Fibroblast of pulmonary artery (primary cell): ENCODE measurements around the gene XCL2.
"Not testable (repeated sequence)": the region's sequence is repeated elsewhere in the genome, so short reads cannot be mapped to it uniquely, and the experiment has no call there.

Source experiments
- DNase-seq: peaks from one replicate; pipeline ENCODE4 v3.0.0-alpha.2; 2010; ENCODE audit warnings: low read depth
- H3K4me3 ChIP-seq: replicated peaks from 2 replicates; pipeline ENCODE4 v1.5.1; 2011; ENCODE audit warnings: low read depth, mild to moderate bottlenecking, control low read depth, low read length, moderate library complexity
- CTCF ChIP-seq: IDR thresholded peaks from 2 replicates; pipeline ENCODE4 v1.5.1; 2011; ENCODE audit warnings: mild to moderate bottlenecking, control low read depth, low read length, inconsistent platforms; ENCODE audit errors: missing control alignments

XCL2 gene

GRCh38 chr1:168543840-168544498, at the start of gene XCL2:
Gene XCL2 (minus strand): TSS chr1:168543997. CDS start chr1:168543964, 33 bp downstream.
- DNase-seq, H3K4me3 ChIP-seq: not testable (repeated sequence)

- no peak overlapping the region for H3K4me3 ChIP-seq
- TF ChIP-seq CTCF, result no peak
- DNase-seq, result no peak
These were observed 47.9 kb upstream of the XCL2 start for GRCh38 chr1:168591641-168592250.

GRCh38 chr1:168591066-168591465, 47.3 kb upstream of the XCL2 start:
- no peak for DNase-seq
- H3K4me3 ChIP-seq, result no peak overlapping the region
- TF ChIP-seq CTCF, result no peak

DNA sequence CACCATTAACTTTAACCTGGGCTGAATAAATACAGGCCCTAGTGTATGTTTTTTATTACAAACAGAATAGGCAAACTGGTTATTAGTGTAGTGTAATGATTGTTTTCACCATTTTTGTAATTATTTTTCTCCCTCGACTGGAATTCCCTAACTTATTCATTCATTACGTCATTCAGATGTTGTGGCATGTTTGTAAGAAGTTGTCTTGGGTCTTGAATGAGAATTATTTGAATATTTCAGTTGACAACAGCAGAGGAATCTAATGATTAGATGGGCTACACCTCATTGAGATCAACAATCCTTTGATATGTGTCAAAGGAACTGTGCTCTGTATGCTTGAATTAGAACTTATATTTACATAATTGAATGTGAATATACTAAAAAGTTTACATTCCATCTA, 45.4 kb upstream of the XCL2 start:
- no peak overlapping the region for H3K4me3 ChIP-seq
- no peak for TF ChIP-seq CTCF
- no peak for DNase-seq

GRCh38 chr1:168585937-168586336, 42.1 kb upstream of the XCL2 start:
- no peak for TF ChIP-seq CTCF
- no peak overlapping the region for H3K4me3 ChIP-seq
- DNase-seq, result no peak

- no peak for TF ChIP-seq CTCF
- H3K4me3 ChIP-seq, result no peak overlapping the region
- peak; percentile 3 for DNase-seq
These were observed 41.4 kb upstream of the XCL2 start for GRCh38 chr1:168585191-168585590.

DNA sequence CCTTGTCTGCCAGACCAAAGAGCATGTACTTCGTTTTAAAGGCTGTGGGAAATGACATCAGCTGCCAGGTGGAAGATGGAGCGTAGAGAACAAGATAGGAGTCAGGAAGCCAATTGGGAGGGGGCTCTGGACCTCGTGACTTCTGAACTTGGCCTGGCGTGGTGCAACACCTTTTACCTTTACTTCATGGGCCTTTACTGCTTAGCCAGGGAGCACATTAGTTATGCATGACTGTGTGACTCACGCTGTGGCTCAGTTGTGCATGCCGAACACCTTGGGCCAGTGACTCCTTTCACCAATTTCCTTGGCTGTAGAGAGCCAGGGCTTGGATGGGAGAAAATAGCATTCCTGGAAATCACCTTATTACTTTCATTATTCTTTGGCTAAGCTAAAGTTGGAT, 39.8 kb upstream of the XCL2 start:
- TF ChIP-seq CTCF, result no peak
- no peak for DNase-seq
- no peak overlapping the region for H3K4me3 ChIP-seq
